CD1c-positive myeloid dendritic cell (primary cell): ENCODE data around the gene KDM4B.
"Not testable (repeated sequence)": the region's sequence is repeated elsewhere in the genome, so short reads cannot be mapped to it uniquely, and the experiment has no call there.

Experiments used
- DNase-seq: peaks from one replicate; pipeline ENCODE4 v3.0.0-alpha.2; 2016; ENCODE audit errors: extremely low spot score

KDM4B gene

DNA sequence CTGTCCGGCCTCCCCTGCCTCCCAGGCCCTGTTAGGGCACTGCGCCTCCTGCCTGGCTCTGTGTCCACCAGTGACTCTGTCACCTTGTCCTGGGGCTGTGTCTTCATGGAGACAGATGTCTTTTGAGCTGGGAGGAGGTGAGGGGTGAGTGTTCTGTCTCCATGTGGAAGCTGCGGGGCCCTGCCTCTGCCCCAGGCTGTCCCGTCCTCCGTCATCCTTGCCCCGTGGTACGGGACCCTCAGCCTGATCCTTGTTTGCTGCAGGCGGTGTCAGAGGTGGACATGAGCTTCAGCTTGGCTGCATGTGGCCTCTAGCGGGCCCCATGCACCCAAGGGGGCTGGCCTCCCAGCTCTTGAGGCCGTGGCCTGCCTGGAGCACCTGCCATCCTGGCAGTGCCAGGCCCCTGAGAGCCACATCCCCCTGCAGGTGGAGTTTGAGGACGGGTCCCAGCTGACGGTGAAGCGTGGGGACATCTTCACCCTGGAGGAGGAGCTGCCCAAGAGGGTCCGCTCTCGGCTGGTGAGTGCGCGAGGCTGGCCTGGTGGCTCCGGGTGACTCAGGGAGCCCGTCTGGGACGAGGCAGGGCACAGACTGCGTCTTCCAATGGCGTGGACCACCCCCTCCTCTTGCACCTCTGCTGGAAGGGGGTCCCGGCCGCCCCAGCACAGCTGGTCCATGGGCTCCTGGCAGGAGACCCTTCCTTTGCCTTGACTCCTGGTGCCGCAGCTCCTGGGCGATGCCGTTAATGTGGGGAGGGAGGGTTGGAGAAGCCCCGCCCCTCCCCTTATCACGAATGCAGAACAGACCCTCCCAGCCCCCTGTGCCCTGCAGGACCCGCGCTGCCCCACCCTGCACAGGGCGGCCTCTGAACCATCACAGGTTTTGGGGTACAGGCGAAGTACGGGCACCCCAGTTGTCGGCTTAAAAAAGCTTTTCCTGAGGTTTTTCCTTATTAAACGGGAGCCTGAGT is 181.3 kb downstream of the KDM4B start:
- no peak for DNase-seq

DNA sequence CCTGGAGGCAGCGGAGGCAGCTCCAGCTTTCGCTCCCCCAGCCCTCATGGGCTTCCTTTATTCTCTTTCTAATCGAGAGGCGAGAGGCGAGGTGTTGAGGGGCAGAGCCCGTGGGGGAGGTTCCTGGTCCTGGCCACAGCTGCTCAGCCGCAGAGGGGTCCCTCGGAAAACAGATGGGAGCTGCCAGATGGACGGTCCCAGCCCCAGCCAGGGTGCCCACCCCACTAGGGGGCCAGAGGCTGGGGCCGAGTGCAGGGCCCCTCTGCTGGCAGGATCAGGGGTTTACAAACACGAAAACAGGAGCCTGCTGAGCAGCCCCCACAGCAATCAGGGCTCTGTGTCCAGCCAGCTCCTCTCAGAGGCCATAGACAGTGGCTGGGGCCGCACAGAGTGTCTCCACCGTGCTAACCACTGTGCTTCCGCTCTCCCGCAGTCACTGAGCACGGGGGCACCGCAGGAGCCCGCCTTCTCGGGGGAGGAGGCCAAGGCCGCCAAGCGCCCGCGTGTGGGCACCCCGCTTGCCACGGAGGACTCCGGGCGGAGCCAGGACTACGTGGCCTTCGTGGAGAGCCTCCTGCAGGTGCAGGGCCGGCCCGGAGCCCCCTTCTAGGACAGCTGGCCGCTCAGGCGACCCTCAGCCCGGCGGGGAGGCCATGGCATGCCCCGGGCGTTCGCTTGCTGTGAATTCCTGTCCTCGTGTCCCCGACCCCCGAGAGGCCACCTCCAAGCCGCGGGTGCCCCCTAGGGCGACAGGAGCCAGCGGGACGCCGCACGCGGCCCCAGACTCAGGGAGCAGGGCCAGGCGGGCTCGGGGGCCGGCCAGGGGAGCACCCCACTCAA is 182.2 kb downstream of the KDM4B start:
- no peak for DNase-seq

DNA sequence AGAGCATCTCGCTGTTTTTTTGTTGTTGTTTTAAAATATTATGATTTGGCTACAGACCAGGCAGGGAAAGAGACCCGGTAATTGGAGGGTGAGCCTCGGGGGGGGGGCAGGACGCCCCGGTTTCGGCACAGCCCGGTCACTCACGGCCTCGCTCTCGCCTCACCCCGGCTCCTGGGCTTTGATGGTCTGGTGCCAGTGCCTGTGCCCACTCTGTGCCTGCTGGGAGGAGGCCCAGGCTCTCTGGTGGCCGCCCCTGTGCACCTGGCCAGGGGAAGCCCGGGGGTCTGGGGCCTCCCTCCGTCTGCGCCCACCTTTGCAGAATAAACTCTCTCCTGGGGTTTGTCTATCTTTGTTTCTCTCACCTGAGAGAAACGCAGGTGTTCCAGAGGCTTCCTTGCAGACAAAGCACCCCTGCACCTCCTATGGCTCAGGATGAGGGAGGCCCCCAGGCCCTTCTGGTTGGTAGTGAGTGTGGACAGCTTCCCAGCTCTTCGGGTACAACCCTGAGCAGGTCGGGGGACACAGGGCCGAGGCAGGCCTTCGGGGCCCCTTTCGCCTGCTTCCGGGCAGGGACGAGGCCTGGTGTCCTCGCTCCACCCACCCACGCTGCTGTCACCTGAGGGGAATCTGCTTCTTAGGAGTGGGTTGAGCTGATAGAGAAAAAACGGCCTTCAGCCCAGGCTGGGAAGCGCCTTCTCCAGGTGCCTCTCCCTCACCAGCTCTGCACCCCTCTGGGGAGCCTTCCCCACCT is 183.3 kb downstream of the KDM4B start:
- DNase-seq: no peak

DNA sequence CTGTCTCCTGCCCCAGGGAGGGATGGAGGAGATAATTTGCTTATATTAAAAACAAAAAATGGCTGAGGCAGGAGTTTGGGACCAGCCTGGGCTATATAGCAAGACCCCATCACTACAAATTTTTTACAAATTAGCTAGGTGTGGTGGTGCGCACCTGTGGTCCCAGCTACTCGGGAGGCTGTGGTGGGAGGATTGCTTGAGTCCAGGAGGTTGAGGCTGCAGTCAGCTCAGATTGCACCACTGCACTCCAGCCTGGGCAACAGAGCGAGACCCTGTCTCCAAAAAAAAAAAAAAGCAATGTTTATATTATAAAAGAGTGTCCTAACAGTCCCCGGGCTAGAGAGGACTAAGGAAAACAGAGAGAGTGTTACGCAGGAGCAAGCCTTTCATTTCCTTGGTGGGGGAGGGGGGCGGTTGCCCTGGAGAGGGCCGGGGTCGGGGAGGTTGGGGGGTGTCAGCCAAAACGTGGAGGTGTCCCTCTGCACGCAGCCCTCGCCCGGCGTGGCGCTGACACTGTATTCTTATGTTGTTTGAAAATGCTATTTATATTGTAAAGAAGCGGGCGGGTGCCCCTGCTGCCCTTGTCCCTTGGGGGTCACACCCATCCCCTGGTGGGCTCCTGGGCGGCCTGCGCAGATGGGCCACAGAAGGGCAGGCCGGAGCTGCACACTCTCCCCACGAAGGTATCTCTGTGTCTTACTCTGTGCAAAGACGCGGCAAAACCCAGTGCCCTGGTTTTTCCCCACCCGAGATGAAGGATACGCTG is 184.0 kb downstream of the KDM4B start:
- no peak for DNase-seq

DNA sequence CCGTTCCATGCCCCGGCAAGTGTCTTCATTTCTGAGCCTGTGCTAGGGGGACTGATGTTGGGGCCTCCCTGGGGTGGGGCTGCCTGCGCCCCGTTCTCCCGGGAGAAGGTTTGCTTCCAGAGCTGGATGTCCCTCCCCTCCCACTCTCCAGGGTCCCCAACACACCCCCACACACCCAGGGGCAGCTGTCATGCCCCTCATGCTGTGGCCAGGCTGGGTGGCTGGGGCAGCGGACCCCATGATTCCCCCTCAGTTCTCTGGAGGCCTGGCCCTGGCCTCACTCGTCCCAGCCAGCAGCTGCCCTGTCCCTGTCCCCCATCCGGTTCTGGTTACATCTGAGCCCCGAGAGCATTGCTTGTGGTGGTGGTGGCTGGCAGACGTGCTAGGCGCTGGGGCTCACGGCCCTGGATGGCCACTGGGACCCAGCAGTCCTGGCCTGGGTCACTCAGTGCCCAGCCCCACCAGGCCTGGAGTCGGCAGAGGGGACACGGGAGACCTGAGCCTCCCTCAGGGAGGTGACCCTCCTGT is 184.8 kb downstream of the KDM4B start:
- no peak for DNase-seq

DNA sequence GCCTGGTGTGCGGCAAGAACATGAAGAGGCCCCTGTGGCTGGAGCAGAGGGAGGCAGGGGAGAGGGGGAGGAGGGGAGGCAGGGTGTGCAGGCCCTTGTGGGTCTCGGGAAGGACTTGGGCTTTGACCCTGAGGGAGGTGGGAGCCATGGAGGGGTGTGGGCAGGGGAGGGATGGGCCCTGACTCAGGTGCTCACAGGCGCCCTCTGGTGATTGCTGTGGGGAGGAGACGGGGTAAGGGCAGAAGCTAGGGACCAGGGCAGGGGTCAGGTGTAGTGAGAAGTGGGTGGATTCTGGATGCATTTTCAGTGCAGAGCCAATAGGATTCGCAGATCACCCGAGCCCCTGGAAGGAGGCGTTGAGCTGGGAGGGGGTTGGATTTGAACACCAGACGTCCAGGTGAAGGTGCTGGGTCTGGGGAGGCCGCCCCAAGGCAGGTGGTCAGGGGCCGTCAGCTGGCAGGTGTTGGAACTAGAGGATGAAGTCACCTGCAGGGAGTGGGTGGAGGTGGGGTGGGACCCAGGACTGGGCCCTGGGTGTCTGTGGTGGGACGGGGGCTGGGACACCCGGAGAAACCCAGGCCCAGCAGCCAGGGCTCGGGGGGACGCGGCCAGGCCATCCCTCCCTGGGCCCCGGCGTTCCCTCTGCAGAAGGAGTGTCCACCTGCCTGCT is 185.4 kb downstream of the KDM4B start:
- peak; percentile 28 for DNase-seq

DNA sequence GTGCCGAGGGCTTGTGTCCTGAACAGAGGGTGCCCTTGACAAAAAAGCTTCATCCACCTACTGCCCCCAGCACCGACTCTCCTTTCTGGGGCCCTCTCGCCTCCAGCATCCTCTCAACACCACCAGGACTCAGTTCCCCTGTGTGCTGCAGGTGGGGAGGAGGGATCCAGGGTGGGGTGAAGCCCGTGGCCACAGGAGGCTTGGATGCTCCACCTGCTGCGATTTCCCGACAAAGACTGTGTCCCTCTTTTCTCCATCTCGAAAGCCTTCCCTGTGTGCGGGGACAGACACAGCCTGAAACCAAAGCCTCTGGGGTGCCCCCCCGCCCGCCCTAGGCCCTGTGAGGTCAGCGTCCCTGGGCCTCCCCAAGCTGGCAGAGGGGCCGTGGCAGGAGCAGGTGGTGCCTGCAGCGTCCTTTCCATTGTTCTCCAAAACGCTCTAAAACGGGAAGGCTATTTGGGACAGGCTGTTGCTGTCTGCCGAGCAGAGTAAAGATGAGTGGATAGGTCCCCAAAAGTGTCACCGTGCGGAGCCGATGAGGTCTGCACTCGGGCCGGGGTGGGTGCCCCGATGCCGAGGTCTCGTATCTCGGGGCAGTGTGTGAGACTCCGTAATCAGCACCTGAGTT is 186.0 kb downstream of the KDM4B start:
- DNase-seq: no peak

DNA sequence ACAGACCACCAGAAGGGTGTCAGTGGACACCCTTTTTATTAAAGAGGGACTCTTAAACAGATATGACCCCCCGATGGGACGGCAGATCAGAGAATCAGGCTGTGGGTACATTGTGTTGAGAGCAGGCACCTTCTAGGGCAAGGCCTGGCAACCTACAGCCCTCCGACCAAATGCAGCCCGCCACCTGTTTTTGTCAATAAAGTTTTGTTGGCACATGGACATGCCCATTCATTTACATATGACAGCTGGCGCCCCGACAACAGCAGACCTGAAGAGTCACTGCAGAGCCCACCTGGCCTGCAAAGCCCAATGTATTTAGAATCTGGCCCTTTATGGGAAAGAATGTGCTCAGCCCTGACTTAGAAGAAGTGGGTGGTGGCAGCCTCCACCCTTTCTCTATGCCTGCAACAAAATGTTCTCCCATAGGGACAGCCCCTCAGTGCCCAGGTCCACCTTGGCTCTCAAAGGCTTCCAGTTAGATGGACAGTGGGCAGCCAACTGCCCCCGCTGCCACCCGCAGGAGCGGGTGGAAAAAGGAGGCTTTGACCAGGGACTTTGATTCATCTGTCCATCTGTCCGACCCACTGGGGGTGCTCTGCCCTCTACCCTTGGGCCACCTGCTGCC is 186.8 kb downstream of the KDM4B start:
- no peak for DNase-seq

DNA sequence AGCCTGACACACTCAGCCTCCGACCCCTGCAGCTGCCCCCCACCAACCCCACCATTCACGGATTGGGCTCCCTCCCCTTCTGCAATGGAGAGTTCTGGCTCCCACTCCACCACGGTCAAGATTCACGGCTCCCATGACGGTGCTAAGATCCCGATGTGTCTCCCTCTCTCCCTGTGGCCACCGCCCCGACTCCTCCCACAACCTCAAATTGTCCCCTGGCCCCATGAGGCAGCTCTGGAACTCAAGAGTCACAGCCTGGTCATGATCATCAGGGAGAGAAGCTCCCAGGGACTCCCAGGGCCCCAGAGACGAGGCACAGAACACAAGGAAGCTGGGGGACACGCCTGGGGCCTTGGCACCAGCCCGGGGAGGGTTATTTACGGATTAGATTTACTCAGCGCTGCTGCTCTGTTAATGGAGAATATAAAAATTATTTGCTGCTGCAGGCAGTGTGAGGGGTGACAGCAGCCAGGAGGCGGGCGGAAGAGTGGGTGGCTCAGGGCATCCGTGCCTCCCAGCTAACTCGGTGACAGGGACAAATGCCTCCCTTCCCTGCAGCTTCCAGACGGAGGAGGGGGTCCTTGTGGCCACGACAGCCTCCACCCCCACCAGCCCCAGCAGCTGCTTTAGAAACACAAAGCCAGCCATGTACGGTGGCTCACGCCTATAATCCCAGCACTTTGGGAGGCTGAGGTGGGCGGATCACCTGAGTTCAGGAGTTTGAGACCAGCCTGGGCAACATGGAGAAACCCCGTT is 187.5 kb downstream of the KDM4B start:
- no peak for DNase-seq

DNA sequence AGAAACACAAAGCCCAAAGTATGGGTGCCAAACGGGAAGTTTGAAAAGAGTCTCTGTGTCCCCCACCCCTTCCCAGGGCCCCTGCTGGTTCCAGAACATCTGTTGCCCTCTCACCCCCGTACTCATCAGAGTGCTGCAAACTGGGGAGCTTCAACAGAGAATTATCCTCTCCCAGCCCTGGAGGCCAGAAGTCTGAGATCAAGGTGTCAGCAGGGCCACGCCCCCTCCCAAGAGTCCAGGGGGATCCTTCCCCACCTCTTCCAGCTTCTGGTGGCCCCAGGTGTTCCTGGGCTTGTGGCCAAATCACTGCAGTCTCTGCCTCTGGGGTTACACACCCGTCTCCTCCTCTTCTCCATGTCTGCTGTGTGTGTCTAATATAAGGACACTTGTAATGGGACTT is 188.3 kb downstream of the KDM4B start:
- DNase-seq: no peak

DNA sequence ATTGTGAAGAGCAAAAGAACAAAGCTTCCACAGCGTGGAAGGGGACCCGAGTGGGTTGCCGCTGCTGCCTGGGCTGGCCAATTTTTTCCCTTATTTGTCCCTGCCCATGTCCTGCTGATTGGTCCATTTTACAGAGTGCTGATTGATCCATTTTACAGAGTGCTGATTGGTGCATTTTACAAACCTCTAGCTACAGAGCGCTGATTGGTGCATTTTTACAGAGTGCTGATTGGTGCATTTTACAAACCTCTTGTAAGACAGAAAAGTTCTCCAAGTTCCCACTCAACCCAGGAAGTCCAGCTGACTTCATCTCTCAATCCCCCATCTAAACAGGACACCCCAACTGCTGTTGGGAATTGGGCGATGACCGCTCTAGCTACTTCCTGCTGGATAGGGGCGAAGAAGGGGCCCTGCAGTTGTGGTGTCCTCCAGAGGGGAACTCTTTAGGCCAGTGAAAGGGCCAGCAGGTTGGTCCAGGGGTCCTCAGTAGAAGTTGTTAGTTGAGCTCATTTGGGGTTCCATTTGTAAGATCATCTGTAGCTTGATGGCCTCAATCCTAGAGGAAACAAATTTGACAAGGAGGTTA is 189.7 kb downstream of the KDM4B start:
- DNase-seq: not testable (repeated sequence)

DNA sequence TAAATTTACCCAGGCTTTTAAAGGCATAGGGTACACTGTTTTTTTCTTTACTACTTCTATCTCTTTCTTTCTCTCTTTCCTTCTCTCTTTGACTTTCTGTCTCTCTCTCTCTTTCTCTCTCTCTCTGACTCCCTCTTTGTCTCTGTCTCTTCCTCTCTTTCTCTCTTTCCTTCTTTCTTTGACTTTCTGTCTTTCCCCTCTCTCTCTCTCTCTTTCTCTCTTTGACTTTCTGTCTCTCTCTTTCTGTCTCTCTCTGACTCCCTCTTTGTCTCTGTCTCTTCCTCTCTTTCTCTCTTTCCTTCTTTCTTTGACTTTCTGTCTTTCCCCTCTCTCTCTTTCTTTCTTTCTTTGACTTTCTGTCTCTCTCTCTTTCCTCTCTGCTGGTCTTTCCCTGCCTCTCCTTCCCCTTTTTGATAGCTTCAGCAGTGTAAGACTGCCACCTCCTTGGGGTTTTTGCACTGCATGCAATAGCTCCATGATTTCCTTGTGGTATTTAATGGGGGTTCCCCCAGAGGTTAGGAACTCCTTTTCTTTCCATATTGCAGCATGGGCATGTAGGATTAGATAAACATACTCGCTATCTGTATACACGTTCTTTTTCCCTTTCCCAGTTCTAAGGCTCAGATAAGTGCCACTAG is 191.4 kb downstream of the KDM4B start:
- not testable (repeated sequence) for DNase-seq

DNA sequence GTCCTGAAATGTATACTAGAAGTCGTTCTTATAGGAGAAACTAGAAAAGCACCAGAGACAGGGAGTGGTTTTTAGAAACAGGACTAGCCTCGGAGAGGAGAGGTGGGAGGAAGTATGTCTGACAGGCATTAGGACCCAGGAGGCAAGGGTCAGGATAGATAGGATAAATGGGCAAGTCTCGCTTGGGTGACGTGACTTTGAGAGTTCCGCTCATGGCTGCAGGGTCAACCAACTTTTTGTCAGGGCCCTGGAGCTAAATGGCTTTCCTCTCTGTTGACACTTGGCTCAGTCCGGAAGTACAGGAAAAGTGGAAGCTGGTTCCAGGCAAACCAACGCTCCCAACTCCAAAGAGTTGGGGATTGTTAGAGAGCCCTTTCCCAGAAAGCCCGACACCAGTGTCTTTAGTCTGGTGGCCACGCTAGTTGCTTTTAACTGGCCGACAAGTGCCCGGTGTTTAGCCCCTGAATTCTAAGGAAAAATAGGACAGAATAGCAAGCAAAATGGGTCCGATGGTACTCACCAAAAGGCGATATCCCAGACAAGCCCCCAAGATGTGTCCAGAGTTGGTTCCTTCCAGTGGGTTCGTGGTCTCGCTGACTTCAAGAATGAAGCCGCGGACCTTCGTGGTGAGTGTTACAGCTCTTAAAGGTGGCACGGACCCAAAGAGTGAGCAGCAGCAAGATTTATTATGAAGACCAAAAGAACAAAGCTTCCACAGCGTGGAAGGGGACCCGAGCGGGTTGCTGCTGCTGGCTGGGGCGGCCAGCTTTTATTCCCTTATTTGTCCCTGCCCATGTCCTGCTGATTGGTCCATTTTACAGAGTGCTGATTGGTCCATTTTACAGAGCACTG is 196.2 kb downstream of the KDM4B start:
- not testable (repeated sequence) for DNase-seq

DNA sequence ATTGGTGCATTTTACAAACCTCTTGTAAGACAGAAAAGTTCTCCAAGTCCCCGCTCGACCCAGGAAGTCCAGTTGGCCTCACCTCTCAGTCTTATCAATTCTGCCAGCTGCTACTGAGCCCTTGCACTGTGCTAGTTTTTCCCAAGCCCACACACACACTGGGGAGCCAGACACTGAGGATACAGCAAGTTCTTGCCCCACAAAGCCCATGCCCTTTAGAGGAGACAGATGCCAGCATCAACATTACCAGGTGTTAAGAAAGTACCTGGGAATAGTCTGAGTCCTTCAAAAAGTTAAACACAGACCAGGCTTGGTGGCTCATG is 196.7 kb downstream of the KDM4B start:
- DNase-seq: no peak

DNA sequence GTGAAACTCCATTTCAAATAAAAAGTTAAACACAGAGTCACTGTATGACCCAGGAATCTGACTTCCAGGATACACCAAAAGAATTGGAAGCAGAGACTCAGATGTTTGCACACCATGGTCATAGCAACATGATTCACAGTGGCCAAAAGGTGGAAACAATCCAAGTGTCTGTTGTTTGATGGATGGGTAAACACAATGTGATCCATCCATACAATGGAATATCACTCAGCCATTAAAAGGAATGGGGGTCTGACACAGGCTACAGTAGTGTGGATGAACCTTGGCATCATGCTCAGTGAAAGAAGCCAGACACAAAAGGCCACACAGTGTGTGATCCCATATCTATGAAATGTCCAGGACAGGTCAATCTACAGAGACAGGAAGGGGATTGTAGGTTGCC is 197.3 kb downstream of the KDM4B start:
- DNase-seq: no peak

DNA sequence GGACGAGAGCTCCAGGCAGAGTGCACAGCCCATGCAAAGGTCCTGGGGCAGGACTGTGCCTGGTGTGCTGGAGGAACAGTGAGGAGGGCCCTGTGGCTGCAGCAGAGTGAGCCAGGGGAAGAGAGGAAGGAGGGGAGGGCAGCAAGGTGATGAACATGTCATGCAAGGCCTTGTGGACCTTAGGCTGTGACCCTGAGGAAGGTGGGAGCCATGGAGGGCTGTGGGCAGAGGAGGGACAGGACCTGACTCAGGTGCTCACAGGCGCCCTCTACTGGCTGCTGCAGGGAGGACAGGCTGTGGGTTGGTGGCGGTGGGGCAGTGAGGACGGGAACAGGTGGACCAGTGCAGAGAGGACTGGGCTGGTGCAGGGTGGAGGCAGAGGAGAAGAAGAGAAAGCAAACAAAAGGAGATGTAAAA is 201.4 kb downstream of the KDM4B start:
- DNase-seq: peak; percentile 47

DNA sequence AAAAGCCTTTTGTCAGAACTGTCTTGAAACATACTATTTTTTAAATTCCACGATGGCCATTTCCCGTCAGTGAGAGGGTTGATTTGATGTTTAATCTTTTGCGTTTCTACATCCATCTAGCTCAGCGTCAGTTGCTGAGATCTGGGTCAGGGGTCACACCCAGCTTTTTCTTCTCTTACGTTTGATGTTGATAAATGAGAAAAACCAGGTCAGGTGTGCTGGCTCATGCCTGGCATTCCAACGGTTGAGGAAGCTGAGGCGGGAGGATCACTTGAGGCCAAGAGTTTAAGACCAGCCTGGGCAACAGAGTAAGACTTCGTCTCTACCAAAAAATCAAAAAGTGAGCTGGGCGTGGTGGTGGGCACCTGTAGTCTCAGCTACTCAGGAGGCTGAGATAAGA is 202.8 kb downstream of the KDM4B start:
- no peak for DNase-seq
